Measurements from ENCODE around the gene DYRK1A.

DNA sequence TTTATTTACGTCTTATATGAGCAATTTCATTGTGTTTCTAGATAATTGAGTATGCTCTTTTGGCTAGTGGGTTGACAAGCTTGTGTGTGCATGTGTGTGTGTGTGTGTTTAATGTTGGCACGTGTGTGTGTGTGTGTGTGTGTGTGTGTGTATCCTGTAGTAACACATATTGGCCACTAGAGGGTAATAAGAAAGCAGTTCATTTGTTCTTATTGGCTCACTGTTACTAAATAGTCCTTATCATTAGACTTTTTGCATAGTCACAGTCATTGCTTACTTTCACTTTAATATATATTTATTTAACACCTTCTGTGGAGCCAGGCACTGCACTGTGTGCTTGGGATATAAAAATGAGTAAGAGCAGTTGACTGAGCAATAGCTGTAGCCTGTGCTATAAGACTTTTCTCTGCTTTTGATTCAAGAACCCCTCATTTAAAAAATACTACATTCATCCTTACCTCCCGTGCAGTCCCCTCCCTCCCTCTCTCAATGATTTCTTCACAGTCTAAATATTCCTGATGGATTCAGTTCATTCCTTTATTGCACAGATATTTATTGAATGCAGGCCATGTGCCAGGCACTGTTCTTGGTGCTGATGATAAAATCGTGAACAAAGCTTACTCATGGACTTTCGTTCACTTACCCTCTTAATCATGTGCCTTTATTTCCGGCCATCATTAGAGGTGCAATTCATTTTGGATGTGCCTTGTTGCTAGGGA lies 96.7 kb downstream of the DYRK1A start:
- TF ChIP-seq, protein P1, sequence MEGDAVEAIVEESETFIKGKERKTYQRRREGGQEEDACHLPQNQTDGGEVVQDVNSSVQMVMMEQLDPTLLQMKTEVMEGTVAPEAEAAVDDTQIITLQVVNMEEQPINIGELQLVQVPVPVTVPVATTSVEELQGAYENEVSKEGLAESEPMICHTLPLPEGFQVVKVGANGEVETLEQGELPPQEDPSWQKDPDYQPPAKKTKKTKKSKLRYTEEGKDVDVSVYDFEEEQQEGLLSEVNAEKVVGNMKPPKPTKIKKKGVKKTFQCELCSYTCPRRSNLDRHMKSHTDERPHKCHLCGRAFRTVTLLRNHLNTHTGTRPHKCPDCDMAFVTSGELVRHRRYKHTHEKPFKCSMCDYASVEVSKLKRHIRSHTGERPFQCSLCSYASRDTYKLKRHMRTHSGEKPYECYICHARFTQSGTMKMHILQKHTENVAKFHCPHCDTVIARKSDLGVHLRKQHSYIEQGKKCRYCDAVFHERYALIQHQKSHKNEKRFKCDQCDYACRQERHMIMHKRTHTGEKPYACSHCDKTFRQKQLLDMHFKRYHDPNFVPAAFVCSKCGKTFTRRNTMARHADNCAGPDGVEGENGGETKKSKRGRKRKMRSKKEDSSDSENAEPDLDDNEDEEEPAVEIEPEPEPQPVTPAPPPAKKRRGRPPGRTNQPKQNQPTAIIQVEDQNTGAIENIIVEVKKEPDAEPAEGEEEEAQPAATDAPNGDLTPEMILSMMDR (optimal IDR thresholded peaks at IDR 0.05 in 1 of 3, IDR thresholded peaks at IDR 0.05 in 1 of 3, conservative IDR thresholded peaks at IDR 0.05 in 1 of 3; ENCODE audit: extremely low read depth in 1 of 3, insufficient read depth in 2 of 3, low read length in 3 of 3), result peak; percentile 63 to 74 (median 63)
- no peak for TF ChIP-seq EZH2 (IDR thresholded peaks at IDR 0.05; ENCODE audit: low read length)
